HG03469 (cell line): ENCODE results near the gene GSPT2.
"Not testable (repeated sequence)": the region's sequence is repeated elsewhere in the genome, so short reads cannot be mapped to it uniquely, and the experiment has no call there.

Experiments
- ATAC-seq: cut with Tn5 transposase; IDR thresholded peaks from one replicate; pipeline ENCODE4 v1.9.1; 2021; ENCODE audit warnings: mild to moderate bottlenecking, moderate library complexity, moderate number of reproducible peaks; ENCODE audit not compliant: unreplicated experiment

The GSPT2 gene

DNA sequence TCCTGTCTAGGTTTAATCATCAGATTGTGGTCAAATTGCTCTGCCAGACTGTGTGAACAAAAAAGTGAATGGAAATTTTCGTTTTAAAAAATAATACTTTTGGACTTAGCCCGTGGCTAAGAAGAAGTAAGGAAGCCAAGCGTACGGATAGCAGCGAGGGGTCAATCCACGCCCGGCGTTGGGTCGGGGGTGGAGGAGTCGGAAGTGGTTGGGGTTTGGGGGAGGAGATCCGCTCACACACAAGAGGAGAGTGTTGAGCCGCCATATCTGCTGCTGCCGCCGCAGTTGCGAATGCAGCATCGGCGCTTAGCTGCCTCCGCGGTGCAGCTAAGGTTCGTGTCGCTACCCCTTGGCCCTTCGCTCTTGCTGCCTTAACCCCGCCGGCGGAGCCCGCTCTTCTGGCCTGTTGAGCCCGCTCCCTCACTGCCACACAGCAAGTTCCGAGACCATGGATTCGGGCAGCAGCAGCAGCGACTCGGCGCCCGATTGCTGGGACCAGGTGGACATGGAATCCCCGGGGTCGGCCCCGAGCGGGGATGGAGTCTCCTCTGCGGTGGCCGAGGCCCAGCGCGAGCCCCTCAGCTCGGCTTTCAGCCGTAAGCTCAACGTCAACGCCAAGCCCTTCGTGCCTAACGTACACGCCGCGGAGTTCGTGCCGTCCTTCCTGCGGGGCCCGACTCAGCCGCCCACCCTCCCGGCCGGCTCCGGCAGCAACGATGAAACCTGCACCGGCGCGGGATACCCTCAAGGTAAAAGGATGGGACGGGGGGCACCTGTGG lies at the start of gene GSPT2:
Gene GSPT2, plus strand, starts transcription at position 264 of the 779 bp plus-strand sequence. Its CDS starts 185 bp downstream, at position 449.
- ATAC-seq, result peak; percentile 95

- no peak for ATAC-seq
Measured at GRCh38 chrX:51694254-51694653, 49.0 kb upstream of the GSPT2 start.

- no peak for ATAC-seq
Measured at GRCh38 chrX:51697397-51697796, 45.8 kb upstream of the GSPT2 start.

GRCh38 chrX:51710277-51711164 lies 32.7 kb upstream of the GSPT2 start, which contains the start of gene CENPVL1:
Gene CENPVL1, plus strand, starts transcription at chrX:51710512. Its CDS starts 0 bp downstream, at chrX:51710512.
- not testable (repeated sequence) for ATAC-seq

DNA sequence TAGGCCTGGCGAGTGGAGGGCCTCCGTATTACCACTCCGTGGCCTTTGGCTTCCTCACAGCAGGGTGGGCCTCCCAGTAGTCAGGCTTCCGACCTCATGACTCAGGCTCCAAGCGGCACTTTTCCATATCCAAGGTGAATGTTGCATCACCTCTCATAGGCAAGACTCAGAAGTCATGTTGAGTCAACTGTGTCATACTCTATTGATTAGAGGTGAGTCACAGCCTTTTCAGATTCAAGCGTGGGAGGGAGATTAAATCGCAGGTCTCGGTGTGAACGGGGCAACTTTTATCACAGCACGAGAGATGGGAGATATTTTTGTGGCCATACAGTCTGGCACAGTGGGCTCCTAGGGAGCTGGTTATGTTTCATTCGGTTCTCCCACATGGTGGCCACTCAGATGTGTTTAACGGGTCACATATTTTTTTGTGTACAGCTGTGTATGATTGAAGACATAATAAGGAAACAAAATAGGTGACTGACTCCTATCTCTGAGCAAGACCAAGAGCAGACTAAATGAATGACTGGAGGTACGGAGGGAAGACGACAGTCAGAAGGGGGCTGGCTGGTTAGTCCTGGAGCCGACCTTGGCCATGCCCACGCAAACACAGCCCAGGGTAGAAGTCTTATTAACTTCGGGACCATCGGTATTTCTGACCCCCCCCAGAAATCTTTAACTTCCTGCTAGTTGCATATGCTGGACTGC lies 30.1 kb upstream of the GSPT2 start:
- not testable (repeated sequence) for ATAC-seq

DNA sequence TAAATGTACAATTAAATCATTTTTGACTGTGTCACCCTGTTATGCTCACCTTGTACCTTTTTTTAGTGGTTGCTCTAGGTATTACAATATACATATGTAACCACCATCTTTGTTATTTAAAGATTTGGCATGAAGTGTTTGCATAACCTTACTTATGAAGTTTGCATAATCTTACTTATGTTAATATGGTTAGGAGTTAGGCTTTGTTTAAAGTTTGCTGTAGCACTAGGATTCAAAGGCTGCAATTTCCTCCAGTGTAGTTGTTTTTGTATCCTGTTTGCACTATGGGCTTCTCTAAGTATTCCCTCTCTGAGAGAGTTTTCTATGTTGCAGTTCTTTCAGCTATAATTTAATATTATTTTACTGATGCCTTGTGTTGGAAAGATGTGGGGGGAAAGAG lies 15.0 kb upstream of the GSPT2 start:
- ATAC-seq, result no peak

- ATAC-seq, result no peak
Measured at GRCh38 chrX:51737091-51737490, 6.2 kb upstream of the GSPT2 start.

DNA sequence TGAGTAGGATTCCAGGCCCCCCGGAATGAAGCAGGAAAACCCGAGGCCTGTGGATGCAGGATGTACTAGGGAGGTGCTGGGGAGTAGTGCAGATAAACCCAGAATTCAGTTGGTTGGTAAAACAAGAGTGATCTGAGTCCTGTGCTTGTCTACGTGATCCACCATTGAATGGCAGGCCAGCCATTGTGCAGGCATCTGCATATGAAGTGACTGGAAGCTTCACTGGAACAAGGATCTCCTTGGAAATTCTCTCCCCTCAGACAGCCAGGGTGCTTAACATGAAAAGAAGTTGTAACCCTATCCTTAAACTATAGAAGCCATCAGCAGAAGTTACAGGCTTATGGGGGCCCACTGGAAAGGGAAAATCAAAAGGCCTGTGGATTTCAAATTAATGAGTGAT lies 656 bp upstream of the GSPT2 start:
- ATAC-seq, result no peak

GRCh38 chrX:51747671-51748070 lies 4.4 kb downstream of the GSPT2 start:
- no peak for ATAC-seq

DNA sequence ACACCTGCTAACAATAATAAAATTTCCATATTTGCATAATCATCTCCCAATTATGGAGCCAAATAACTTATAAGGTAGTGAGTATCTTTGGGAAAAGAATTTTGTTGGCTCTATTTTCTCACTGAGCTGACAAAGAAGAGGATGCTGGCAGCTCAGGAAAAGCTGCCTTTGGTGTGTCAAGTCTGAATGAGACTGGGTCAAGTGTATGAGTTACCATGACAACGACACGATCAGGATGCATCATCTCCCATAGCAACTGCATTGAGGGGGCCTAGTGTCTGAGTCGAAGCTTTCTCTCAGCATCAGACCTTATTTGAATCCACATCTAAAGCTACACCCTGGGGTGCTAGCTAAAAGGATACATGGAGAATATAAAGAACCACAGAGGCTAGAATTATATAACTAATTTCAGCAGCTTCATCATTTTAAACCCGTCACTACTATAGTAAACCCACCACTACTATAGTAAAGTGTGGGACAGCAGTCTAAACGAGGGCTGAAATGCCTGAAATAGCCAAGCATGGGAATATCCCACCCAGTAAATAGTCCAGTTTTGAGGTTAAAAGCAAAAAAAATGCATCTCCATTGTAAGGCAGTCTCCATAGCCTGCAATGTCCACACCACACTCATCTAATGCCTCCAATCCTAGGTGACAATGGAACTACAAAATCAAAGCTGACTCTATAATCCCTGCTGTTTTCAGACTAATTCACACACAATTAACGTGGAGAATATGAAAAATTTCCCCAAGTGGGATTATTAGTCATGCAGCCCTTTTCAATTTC lies 16.0 kb downstream of the GSPT2 start:
- ATAC-seq, result no peak

DNA sequence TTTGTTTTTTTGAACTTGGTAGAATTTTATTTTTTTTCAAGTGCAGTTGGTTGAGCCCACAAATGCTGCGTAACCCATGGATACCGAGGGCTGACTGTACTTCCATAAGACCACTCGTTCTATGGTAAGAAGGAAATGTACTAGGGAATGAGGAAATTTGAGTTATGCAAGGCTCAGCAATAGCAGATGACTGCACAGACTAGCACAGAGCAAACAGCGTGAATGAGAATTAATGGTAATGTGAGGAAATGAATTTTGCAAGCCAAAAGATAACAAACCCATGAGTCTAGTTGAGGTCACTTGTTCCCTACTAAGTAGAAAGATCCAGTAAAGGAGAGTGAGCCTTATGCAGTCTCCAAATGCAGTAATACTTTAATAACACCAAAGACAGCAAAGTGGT lies 17.4 kb downstream of the GSPT2 start:
- no peak for ATAC-seq

DNA sequence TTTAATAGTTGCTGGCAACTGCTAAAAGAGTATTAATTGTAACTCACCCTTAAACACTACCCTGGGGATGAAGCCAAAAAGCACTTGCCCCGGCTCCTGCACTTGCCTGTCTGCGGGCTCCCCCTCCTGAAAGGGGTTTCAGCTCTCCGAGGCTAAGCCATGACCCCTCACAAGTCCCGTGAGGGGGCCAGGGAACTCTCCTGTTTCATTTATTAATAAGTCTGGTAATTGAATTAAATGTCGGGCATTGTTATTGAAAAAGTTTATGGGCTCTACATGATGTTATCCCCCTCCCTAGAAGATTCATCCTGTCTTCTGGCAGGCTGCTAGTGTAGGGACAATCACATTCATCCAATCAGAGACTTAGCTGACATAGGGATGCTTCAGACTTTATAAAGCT lies 23.3 kb downstream of the GSPT2 start:
- no peak for ATAC-seq

DNA sequence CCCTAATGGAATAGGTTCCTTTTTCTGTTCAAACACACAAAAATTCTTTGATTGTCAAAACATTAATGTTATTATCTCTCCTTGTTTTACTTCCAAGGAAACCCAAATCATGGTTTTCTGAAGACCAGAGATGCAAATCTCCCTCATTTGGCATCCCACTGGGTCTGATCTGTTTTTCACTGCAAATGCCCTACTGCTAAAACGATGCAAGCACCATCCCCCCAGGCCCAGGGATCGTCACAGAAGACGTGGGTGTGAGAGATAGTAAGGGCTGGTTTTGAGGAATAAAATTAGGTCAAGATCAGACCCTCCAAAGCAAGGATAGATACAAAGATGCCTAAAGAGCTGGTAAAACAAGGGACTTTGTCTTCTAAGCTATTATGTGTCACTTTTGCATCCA lies 33.6 kb downstream of the GSPT2 start:
- no peak for ATAC-seq

- ATAC-seq, result no peak
Measured at GRCh38 chrX:51779306-51779705, 36.1 kb downstream of the GSPT2 start.

GRCh38 chrX:51795136-51795535 lies 51.9 kb downstream of the GSPT2 start:
- ATAC-seq, result no peak
